SK-N-MC (cell line): ENCODE measurements around the gene FHIT.

Source experiments
- EZH2 ChIP-seq: fragments of 200-600 bp; sonication (generic); IDR thresholded peaks from one replicate; pipeline ENCODE4 v1.6.1; 2017; ENCODE audit warnings: antibody characterized with exemption
- POLR2AphosphoS5 ChIP-seq: IDR thresholded peaks from 2 replicates; pipeline ENCODE4 v1.6.1; 2012; ENCODE audit warnings: mild to moderate bottlenecking, low read depth, low read length, borderline replicate concordance

DNA sequence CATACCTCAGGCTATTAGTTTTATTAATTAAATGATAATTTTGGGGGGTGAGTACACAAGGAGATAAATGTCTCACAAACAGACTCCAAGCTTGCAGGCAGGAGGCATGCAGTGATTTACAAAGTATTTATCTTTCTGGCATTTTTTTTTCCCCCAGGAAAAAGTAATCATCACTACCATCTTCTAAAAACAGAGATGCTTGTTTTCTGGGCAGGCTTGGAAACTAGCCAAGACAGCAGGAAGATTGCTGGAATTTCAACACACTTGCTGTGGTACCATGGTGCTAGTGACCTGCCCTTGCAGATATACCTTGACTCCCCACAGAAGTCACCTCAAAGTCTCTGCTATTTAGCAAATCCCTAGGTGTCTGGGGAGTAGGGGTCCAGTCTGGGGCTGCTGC, 1468.6 kb downstream of the FHIT start:
- TF ChIP-seq POLR2AphosphoS5, result no peak
- TF ChIP-seq EZH2, result no peak
